Hepatocyte (in vitro differentiated cells): ENCODE results near the gene PIGP. TPM values are rescaled to one million over a fixed set of nuclear protein-coding genes. Genes with fewer than 3 reads are reported as not detected.

ENCODE experiments used
- DNase-seq: peaks from one replicate; pipeline ENCODE4 v3.0.0-alpha.2; 2016; ENCODE audit warnings: low spot score
- H2AFZ ChIP-seq: fragments of 200-600 bp; sonication (generic); 2 replicates; pipeline ENCODE4 v1.6.0; 2016; ENCODE audit warnings: antibody characterized with exemption, mild to moderate bottlenecking
- H3K27ac ChIP-seq: fragments of 200-600 bp; sonication (generic); 2 replicates; pipeline ENCODE4 v1.5.1; 2016; ENCODE audit warnings: mild to moderate bottlenecking
- H3K27me3 ChIP-seq: fragments of 200-600 bp; sonication (generic); 2 replicates; pipeline ENCODE4 v1.6.1; 2016
- H3K36me3 ChIP-seq: fragments of 200-600 bp; sonication (generic); replicated peaks from 2 replicates; pipeline ENCODE4 v1.5.1; 2016; ENCODE audit warnings: low read depth; ENCODE audit not compliant: insufficient read depth
- H3K4me1 ChIP-seq: fragments of 200-600 bp; sonication (generic); 2 replicates; pipeline ENCODE4 v1.5.1; 2016; ENCODE audit warnings: mild to moderate bottlenecking, moderate library complexity; ENCODE audit not compliant: insufficient read depth
- H3K4me2 ChIP-seq: fragments of 200-600 bp; sonication (generic); 2 replicates; pipeline ENCODE4 v1.6.0; 2016
- H3K4me3 ChIP-seq: fragments of 200-600 bp; sonication (generic); 2 replicates; pipeline ENCODE4 v1.5.1; 2016; ENCODE audit warnings: mild to moderate bottlenecking
- H3K79me2 ChIP-seq: fragments of 200-600 bp; sonication (generic); 2 replicates; pipeline ENCODE4 v1.6.0; 2017; ENCODE audit warnings: mild to moderate bottlenecking
- H3K9me2 ChIP-seq: fragments of 200-600 bp; sonication (generic); replicated peaks from 2 replicates; pipeline ENCODE4 v1.6.0; 2017; ENCODE audit warnings: mild to moderate bottlenecking; ENCODE audit not compliant: insufficient read depth
- H3K9me3 ChIP-seq: fragments of 200-600 bp; sonication (generic); 2 replicates; pipeline ENCODE4 v1.5.1; 2016; ENCODE audit warnings: low read depth, mild to moderate bottlenecking
- H4K20me1 ChIP-seq: fragments of 200-600 bp; sonication (generic); 2 replicates; pipeline ENCODE4 v1.6.0; 2016; ENCODE audit warnings: mild to moderate bottlenecking; ENCODE audit not compliant: insufficient read depth, poor library complexity, severe bottlenecking
- EZH2 ChIP-seq: fragments of 200-600 bp; sonication (generic); IDR thresholded peaks from 2 replicates; pipeline ENCODE4 v1.6.1; 2016; ENCODE audit warnings: antibody characterized with exemption, mild to moderate bottlenecking, borderline replicate concordance
- EZH2phosphoT487 ChIP-seq: fragments of 200-600 bp; sonication (generic); IDR thresholded peaks from one replicate; pipeline ENCODE4 v1.6.1; 2018; ENCODE audit warnings: antibody characterized with exemption, mild to moderate bottlenecking, low read depth, moderate library complexity; ENCODE audit not compliant: unreplicated experiment, severe bottlenecking
- WGBS: methylation state at CpG from one replicate; pipeline ENCODE4 v1.1.6; 2016; ENCODE audit warnings: low lambda C conversion rate; ENCODE audit errors: missing lambda C conversion rate; 5-methylcytosine and 5-hydroxymethylcytosine counted together
- polyA plus RNA-seq: library from polyadenylated mRNA; unstranded; fragments of >200 nt; fragmentation: Nextera tagmentation; extraction: Ambion mirVana; gene quantifications from 2 replicates; pipeline ENCODE4 v1.2.1, GENCODE V29; 2016
- total RNA-seq: library from RNA; depleted of rRNA; stranded (reverse); fragments of >200 nt; gene quantifications from 2 replicates; pipeline ENCODE4 v1.2.3, GENCODE V29; 2014
- TF ChIP-seq, protein P1 (sequence below): fragments of 200-600 bp; sonication (generic); IDR thresholded peaks from 2 replicates; pipeline ENCODE4 v1.5.1; 2016; ENCODE audit warnings: antibody characterized with exemption, mild to moderate bottlenecking; ENCODE audit not compliant: poor library complexity

The PIGP gene
- total and polyA plus RNA-seq, 2 experiments from 2014 or later, result 23.3 to 39.9 TPM

DNA sequence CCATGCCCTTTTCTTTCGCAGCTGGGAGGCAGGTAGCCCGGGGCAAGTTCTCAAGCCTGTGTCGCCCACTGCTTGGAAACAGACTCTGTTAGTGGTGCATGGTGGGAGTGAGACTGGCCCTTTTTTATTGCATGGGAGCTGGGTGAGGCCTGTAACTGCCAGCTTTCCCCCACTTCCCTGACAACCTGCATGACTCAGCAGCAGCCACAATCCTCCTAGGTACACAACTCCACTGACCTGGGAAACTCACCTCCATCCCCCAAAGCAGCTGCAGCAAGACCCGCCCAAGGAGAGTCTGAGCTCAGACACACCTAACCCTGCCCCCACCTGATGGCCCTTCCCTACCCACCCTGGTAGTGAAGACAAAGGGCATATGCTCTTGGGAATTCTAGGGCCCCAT, 25.8 kb downstream of the PIGP start:
- no peaks in the 10 kb centered on the region for H3K36me3 ChIP-seq
- H4K20me1 ChIP-seq, result no peaks in the 10 kb centered on the region
- 67% methylated on average over 4 of the region's 4 CpGs for WGBS
- peak; percentile 51 for DNase-seq
- no peak overlapping the region for H2AFZ ChIP-seq
- no peaks in the 10 kb centered on the region for H3K79me2 ChIP-seq
- H3K9me2 ChIP-seq, result no peaks in the 10 kb centered on the region
- H3K4me2 ChIP-seq, result no peak overlapping the region
- H3K4me1 ChIP-seq, result no peaks in the 10 kb centered on the region
- no peaks in the 10 kb centered on the region for H3K9me3 ChIP-seq
- no peak overlapping the region for H3K4me3 ChIP-seq
- TF ChIP-seq EZH2phosphoT487, result no peak
- no peak for TF ChIP-seq EZH2
- TF ChIP-seq, protein P1, sequence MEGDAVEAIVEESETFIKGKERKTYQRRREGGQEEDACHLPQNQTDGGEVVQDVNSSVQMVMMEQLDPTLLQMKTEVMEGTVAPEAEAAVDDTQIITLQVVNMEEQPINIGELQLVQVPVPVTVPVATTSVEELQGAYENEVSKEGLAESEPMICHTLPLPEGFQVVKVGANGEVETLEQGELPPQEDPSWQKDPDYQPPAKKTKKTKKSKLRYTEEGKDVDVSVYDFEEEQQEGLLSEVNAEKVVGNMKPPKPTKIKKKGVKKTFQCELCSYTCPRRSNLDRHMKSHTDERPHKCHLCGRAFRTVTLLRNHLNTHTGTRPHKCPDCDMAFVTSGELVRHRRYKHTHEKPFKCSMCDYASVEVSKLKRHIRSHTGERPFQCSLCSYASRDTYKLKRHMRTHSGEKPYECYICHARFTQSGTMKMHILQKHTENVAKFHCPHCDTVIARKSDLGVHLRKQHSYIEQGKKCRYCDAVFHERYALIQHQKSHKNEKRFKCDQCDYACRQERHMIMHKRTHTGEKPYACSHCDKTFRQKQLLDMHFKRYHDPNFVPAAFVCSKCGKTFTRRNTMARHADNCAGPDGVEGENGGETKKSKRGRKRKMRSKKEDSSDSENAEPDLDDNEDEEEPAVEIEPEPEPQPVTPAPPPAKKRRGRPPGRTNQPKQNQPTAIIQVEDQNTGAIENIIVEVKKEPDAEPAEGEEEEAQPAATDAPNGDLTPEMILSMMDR, result no peak
- no peaks in the 10 kb centered on the region for H3K27me3 ChIP-seq
- peak overlapping the region; percentile 88 for H3K27ac ChIP-seq

DNA sequence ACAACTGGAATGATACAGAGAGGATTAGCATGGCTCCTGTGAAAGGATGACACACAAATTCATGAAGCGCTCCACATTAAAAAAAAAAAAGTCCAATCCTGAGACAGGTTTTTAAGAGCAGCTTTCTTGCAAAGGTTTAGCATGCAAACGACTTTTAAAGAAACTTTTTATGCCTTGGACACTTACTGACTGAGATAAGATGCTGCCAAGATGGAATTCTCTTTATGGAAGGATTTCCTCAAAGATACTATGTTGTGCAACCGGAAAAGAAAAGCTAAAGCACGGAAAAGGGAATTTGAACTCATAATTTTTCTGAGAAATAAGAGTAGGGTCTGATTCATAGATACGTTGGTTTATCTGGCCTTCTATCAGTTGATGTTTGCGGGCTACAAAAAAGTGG, 27.3 kb downstream of the PIGP start:
- WGBS, result 78% methylated on average over 6 of the region's 6 CpGs
- H4K20me1 ChIP-seq, result no peaks in the 10 kb centered on the region
- no peak overlapping the region for H3K4me2 ChIP-seq
- H3K9me3 ChIP-seq, result no peaks in the 10 kb centered on the region
- TF ChIP-seq EZH2phosphoT487 (no peak), EZH2 (no peak)
- TF ChIP-seq, protein P1, result no peak
- DNase-seq, result no peak
- no peaks in the 10 kb centered on the region for H3K9me2 ChIP-seq
- no peaks in the 10 kb centered on the region for H3K27me3 ChIP-seq
- H3K79me2 ChIP-seq, result no peaks in the 10 kb centered on the region
- H3K4me1 ChIP-seq, result no peaks in the 10 kb centered on the region
- H3K36me3 ChIP-seq, result no peaks in the 10 kb centered on the region
- H3K27ac ChIP-seq, result no peak overlapping the region
- H3K4me3 ChIP-seq, result no peak overlapping the region
- no peak overlapping the region for H2AFZ ChIP-seq

DNA sequence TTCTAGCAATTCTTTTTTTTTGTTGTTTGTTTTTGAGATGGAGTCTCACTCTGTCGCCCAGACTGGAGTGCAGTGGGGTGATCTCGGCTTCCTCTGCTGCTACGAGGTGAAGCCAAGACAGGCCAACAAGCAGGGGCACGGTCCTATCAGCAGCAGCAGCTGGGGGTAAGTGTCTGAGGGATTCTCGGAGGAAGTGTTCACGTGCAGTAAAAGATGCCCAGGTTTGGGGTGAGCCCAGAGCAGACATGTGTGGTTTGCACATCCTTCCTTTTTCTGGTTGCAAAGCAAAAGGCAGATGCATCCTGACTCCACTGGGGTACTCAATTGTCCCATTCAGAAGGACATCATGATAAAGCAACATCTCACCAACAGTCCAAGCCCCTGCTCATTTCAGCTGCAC, 27.7 kb downstream of the PIGP start:
- no peak overlapping the region for H2AFZ ChIP-seq
- no peaks in the 10 kb centered on the region for H3K79me2 ChIP-seq
- no peak overlapping the region for H3K27ac ChIP-seq
- H3K4me1 ChIP-seq, result no peaks in the 10 kb centered on the region
- no peaks in the 10 kb centered on the region for H4K20me1 ChIP-seq
- no peak overlapping the region for H3K4me2 ChIP-seq
- no peak overlapping the region for H3K4me3 ChIP-seq
- no peak for DNase-seq
- no peaks in the 10 kb centered on the region for H3K9me2 ChIP-seq
- 87% methylated on average over 6 of the region's 6 CpGs for WGBS
- H3K36me3 ChIP-seq, result no peaks in the 10 kb centered on the region
- H3K27me3 ChIP-seq, result no peaks in the 10 kb centered on the region
- TF ChIP-seq, protein P1, result no peak
- TF ChIP-seq EZH2phosphoT487, result no peak
- no peaks in the 10 kb centered on the region for H3K9me3 ChIP-seq

DNA sequence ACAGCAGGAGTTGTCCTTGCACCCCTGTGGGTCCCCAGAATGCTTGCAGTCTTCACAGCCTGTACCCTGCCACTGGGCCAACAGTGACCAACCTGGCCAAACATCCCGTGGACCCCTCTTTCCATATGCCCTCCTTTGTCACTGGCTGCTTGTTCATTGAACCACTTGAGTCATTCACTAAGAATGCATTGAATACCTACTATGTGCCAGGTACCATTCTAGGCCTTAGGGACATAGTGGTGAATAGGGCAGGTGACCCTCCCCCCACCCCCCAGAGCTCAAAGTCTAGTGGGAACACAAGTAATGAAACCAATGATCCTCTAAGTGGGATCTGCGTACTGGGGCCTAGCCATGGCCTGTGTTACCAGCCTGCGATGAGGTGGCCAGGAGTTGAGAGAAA, 28.2 kb downstream of the PIGP start:
- no peaks in the 10 kb centered on the region for H3K79me2 ChIP-seq
- H3K4me1 ChIP-seq, result no peaks in the 10 kb centered on the region
- no peaks in the 10 kb centered on the region for H3K36me3 ChIP-seq
- no peaks in the 10 kb centered on the region for H3K9me2 ChIP-seq
- H3K27ac ChIP-seq, result no peak overlapping the region
- H2AFZ ChIP-seq, result no peak overlapping the region
- H3K9me3 ChIP-seq, result no peaks in the 10 kb centered on the region
- H3K4me2 ChIP-seq, result no peak overlapping the region
- no peak for DNase-seq
- H4K20me1 ChIP-seq, result no peaks in the 10 kb centered on the region
- no peaks in the 10 kb centered on the region for H3K27me3 ChIP-seq
- TF ChIP-seq, protein P1, result no peak
- TF ChIP-seq EZH2phosphoT487, result no peak
- TF ChIP-seq EZH2, result no peak
- H3K4me3 ChIP-seq, result no peak overlapping the region
- 97% methylated on average over 3 of the region's 3 CpGs for WGBS
